Iris pigment epithelial cell (primary cell): ENCODE data around the gene PAEP.

Source experiments
- DNase-seq: peaks from one replicate; pipeline ENCODE4 v3.0.0-alpha.2; 2011; ENCODE audit warnings: low read depth

Gene PAEP

DNA sequence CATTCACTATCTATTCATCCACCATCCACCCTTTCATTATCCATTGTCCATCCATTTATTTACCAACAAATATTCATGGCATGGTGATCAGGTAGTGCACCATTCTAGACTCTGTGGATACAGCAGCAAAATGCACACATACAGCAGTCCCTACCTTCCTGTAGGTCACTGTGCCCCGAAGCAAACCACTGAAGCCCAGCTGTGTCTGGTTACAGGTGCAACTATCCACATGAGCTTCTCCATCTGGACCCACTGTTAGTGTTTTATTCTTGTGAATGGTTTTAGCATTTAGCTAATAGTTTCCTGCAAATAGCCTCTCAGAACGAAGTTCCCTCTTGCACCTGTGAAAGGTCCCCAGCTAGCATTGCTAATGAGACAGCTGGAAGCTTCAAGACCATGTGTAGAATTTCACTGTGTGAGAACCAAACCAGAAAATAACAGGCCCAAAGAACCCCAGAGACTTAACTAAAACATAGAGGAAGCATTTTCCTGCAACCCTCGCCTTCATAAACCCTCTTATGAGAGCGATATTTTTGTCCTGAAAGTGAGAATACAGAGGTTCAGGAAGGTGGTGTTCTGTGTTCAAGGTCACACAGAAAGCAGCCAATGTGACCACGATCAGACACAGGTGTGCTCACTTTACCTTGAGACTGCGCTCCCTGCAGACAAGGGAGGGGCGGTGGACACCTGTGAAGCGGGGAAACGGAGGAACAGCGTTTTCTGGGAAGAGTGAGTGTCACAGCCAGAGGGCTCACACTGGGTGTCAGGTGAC is 18.5 kb downstream of the PAEP start:
- DNase-seq: no peak

GRCh38 chr9:135580664-135581380 is 19.3 kb downstream of the PAEP start:
- DNase-seq: no peak

DNA sequence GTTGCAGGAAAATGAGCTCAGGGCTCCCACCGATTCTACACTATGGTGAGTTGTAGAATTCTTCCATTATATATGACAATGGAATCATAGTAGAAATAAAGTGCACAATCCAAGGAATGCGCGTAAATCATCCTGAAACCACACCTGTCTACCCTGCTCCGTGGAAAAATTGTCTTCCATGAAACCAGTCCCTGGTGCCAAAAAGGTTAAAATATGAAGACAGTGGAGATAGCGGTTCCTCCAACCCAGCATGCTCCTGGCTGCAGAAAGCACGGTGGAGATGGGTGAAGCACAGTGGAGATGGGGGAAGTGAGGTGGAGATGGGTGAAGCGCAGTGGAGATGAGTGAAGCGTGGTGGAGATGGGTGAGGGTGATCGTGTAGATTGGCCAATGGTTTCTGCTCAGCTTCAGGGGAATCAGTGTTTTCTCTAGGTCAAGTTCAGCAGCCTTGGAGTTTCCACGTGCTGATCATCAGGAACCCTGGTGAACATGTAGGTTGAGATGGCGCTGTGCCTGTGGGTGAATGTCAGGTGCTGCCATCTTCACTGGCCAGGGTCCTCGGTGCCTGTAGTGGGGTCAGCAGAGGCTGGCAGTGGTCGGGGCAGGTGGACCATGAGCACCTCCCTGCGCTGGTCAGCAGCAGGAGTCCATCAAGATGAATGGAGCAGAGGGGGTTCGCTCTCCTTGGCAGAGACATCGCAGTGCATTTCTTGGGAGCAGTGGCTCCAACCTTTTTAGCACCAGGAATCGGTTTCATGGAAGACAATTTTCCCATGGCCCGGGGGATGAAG is 20.3 kb downstream of the PAEP start:
- no peak for DNase-seq

- no peak for DNase-seq
Measured at GRCh38 chr9:135582541-135582940, 21.0 kb downstream of the PAEP start.

DNA sequence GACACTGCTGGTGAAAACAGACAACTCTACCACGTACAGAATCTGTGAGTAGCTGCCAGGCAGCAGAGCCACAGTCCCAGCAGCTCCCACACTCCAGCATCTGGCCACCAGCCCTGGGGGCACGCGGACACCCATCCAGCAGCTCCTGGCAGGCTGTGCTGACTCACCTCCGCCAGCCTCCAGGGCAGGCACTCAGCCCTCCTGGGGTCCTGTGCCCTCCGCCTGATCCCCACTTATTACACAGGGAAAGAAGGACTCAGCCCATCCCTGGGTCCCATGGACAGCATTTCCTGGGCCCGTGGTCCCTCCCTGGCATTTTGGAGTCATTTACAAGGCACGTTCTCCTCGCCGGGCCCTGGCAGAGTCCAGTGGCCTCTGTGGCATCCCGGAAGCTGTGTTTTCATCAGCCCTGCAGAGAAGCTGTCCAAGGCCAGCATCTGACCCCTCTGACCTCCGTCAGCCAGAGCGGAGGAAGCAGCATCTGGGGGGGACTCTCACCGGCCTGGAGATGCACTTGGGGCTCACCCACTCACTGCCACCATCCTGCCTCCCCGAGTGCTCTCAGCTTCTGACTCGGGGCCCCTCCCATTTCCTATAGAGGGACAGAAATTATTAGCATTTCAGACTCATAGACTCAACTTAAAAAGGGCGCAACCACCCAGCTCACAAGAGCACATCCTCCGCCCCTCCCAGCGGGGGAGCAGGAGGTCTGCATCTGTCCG is 21.6 kb downstream of the PAEP start:
- no peak for DNase-seq

DNA sequence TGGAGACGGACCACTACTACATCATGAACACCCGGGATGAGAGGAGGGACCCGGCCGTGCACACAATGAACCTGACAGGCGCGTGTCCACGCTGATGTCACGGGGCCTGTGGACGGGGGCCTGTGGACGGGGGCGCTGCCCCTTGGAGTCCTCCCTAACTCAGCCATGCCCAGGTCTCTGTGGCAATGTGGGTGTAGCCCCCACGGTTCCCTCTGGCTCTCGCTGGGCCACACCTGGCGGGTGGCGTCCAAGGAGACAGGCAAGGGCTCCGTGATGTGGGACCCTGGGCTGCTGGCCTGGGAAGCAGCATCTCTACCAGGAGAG is 22.1 kb downstream of the PAEP start:
- DNase-seq: no peak

- no peak for DNase-seq
Measured at GRCh38 chr9:135584371-135584770, 22.8 kb downstream of the PAEP start.

DNA sequence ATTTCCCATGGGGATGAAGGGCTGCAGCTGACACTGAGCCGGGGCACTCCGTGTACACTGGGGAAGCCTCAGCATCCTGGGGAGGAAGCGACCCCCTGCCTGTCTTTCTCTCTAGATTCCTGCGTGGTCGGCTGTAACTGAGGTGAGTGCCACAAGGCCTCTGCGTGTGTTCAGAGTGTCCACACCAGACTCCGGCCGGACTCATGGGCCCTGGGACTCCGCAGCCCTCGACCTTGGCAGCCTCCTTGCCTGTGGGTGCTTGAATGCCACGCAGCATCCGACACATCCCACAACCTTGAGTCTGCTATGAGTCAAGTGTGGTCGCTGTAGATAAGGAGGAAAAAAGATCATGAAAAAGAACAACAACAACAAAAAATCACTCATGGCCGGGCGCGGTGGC is 23.4 kb downstream of the PAEP start:
- peak; percentile 7 for DNase-seq

DNA sequence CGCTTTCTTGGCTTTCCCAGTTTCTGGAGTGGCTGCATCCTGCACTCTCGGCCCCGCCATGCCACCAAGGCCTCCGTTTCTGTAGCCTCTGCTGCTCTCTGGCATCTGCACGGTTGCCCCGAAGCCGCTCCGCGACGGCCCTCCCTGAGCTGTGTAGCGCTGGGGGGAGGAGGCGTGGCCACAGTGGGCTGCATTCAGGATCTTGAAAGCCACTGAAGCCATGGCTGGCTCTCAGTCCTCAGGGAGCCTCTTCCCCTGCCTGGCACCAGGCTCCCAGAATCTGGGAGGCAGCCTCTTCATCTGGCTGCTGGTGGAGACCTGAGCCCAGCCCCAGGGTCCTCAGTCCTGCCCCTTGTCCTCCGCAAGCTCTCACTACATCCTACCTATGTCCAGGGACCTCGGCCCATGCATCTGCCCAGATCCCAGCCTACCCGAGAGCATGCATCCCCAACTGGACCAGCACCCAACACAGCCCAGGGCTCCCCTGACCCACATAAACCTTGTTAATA is 25.1 kb downstream of the PAEP start:
- no peak for DNase-seq

DNA sequence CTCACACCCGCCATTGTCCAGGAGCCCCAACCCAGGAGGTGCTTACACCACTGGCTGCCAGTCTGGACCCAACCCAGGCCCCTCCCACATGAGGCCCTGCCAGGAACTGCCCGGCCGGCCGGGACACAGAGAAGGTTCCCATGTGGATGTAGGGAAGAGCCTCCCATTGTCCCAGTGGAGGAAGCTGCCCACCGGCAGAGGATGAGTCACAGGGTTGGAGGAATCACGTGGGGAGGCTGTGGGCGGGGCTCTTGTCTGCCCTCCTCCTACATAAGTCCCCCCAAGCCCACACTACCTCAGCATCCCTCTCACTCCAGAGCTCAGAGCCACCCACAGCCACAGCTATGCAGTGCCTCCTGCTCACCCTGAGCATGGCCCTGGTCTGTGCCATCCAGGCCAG is 26.1 kb downstream of the PAEP start:
- DNase-seq: no peak

GRCh38 chr9:135588371-135588770 is 26.8 kb downstream of the PAEP start:
- DNase-seq: no peak

GRCh38 chr9:135588886-135589595 is 27.5 kb downstream of the PAEP start:
- no peak for DNase-seq

DNA sequence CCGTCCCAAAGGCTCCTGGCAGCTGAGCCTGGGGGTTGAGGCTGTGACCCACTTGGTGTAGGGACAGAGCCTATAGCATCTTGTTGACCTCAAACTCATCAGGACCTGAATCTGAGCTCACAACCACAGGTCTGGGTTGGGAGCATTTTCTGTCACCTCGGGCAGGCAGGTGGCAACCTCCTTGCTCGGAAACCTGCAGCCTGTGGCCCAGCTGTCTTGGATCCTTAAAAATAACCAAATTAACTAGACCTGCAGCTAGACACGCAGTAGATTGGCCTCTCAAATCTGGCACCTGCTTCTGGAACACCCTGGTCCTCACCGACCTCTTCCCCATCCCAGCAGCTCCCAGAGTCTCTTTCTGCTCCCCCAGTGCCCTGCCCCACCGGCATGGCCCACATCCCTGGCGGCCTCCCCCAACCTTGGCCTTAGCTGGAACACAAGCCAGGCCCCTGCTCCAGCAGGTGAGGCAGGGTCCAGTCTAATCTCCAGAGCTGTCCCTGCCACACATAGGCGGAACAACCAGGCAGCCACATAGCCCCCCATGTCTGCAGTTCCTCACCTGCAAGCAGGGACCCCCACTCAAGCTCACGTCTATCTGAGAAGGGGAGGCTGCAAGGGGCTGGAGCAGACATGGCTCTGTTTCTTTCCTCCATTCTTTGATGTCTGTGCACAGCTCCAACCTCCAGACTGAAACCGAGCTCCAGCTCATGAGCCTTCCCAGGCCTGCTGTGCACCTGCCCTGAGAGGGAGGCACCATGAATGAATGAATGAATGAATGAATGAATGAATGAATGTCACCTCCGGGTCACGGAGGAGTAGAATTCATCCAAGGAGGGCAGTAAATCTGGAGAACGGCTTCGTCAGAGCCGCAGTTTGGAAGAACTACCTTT is 28.3 kb downstream of the PAEP start:
- DNase-seq: no peak

DNA sequence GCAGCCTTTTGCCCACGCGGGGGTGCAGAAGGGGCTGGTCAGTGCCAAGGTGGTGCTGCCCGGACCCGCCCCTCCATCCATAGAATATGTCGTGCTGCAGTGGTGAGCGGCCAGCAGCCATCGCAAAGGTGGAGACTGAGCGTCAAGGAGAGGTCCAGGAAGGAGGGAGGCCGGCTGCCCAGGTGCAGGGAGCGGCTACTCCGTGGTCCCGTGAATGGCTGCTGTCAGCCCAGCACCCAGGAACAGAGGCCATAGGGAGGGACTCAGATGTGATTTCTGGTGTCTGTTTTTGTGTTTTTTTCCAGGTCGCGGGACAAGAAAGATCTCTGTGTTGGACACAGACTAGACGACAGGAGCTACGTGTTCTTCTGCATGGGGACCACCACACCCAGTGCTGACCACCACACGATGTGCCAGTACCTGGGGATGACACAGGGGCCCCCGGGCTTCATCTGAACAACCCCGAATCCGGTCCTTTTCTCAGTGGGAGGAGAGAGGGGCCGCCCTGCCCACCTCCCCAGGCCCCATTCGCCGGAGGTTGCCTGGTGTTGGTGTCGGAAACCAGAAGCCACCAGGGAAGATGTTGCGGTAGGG is 29.0 kb downstream of the PAEP start:
- DNase-seq: no peak

- DNase-seq: no peak
Measured at GRCh38 chr9:135591506-135592330, 30.2 kb downstream of the PAEP start.

DNA sequence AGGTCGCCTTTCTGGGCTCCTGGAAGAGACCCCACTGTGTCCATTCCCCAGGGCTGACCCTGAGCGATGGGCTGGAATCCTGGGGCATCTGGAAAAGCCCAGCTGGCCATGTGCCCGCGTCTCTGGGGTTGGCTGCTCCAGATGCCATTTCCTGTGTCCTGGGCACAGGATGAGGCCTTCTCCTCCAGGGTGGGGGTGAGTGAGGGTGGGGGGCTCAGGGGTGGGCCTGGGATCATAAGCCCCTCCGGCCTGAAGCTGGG is 30.7 kb downstream of the PAEP start:
- no peak for DNase-seq

- DNase-seq: no peak
Measured at GRCh38 chr9:135592625-135593024, 31.1 kb downstream of the PAEP start.

- DNase-seq: no peak
Measured at GRCh38 chr9:135596211-135596610, 34.7 kb downstream of the PAEP start.

DNA sequence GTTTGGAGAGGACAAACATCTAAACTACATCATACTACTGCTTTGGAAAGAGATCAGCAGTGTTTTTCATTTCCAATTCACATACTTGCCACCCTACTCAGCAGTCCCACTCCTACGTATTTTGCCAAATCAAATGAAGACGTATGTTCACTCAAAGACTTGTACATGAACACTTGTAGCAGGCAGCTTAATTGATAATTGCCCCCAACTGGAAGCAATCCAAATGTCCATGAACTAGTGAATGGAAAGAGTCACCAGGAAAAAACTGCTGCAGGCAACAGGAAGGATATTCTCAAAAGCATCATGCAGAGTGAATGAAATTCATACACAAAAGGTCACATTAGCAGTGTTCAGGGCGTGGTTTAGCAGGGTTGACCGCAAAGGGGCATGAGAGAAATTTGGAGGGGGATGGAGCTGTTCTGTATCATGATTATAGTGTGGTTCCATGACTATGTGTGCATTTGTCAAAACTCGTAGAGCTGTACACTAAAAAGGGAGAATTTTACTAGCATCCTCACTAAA is 38.8 kb downstream of the PAEP start:
- DNase-seq: no peak
